ENCODE data around the gene CCBE1. TPM values are rescaled to one million over a fixed set of nuclear protein-coding genes. Genes with fewer than 3 reads are reported as not detected.
"Not testable (repeated sequence)": the region's sequence is repeated elsewhere in the genome, so short reads cannot be mapped to it uniquely, and the experiment has no call there.

The CCBE1 gene
- total RNA-seq, 1 donor from 2014 or later, result 1.8 TPM

DNA sequence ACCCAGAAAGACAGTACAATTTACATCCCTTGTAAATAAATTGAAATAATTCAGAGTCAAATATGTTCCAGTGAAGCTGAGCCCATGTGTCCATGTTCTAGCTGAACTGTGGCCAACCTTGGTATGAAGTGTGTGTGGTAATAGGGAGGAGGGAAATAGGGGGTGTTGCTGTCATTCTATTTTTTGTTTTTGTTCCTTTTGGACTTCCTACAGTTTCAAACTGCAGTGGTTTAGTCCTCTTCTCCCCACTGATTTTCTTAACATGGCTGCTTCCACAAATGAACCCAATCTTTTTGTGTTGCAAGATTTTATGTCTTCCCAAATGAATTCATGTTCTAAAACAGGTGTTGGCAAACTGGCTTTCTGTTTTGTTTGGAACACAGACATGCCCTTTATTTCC, 156.9 kb downstream of the CCBE1 start:
- no peak for DNase-seq (ENCODE audit: low spot score)

DNA sequence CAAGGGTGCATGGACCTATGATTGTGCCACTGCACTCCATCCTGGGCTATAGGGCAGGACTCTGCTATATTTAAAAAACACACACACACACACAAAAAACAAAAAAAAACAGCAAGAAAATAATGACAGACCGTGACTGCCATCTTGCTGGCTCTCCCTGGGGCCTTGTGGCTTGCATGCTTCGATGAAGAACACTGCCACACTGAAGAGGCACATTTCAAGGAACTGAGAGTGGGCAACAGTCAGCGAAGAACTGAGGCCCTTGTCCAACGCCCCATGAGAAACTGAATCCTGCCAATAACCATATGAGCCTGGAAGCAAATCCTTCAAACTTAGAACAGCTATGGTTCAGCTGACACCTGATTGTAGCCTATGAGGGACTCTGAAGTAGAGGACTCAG, 158.1 kb downstream of the CCBE1 start:
- no peak for DNase-seq (ENCODE audit: low spot score)

DNA sequence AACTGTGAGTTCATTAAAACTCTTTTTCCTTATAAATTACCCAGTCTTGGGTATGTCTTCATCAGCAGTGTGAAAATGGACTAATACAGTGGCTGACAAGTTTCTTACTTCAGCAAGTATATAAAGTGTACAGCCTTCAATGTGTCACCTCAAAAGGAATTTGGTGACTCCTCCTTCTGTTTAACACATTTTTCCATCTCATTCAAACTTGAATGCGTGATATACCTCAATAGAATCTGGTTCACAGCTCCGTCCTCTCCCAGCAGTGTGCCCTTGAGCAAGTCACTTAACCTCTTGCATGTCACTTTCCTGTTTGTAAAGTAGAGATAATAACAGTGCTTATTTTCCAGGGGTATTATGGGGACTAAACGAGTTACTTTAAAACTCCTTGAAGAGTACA, 159.6 kb downstream of the CCBE1 start:
- DNase-seq (ENCODE audit: low spot score), result no peak

GRCh38 chr18:59536166-59536565, 161.1 kb downstream of the CCBE1 start:
- DNase-seq (ENCODE audit: low spot score), result no peak

DNA sequence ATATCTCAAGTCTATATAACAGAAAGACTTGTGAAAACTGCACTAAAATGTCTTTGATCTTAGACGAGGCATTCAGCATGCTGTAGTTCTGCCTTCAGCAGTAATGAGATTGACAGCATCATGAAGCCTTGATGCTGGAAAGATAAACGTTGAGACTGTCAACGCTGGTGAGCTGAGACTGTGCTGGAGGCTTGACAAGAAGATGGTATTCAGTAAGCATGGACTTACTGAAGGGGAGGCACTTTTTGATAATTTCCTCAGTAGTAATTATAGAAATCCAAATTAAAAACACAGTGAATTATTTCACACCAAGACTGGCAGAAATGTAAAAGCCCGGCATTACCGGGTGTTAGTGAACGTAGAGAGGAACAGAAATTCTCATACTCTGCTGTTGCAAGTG, 162.2 kb downstream of the CCBE1 start:
- DNase-seq (ENCODE audit: low spot score), result no peak

DNA sequence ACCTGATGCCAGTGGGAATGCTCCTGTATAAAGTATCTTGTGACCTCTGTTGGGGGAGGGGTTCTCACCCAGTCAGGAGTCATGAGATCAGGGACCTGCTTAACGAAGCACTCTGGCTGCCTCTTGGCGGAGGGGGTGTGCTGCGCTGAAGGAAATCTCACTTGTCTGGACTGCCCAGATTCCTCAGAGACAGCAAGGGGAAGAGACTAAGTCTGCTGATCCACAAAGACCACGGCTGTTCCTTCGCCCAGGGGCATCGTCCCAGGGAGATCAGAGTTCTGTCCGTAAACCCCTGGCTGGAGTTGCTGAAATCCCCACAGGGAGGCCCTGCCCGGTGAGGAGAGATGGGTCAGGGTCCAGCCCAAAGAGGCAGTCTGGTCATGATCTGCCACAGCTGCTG, 168.4 kb downstream of the CCBE1 start:
- DNase-seq (ENCODE audit: low spot score), result no peak

DNA sequence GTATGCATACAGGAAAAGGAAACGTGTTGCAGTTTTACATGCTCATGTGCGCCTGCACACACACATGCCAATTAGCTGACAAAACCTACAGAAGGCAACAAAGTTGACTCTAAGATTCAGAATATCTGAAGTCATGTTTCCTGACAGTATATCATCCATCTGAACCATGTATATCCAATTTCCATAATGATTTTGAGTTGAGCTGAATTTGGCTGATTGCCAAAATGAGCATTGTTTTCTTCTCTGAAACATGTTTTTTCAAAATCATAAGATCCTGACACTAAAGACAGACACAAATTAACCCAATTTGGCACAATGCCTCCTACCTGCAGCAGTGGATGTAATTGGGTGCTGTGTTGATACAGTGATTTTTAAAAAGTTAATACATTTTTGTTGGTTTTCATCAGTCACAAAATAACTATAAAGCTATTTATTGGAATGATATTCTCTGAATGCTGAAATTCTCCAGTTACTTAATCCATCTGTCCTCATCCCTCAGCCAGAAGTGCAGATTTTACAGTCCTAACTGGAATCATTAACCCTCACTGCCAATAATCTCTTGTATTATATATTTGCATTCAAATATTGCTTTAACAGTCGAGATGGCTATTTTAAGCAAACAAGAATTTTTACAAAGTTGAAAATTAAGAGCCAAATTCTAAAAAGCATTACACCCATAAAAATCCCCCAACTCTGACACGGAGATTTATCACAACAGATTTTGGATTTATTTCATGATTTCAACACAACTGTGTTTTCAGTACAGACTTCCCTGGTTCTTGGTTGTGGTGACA, 176.5 kb downstream of the CCBE1 start:
- no peak for DNase-seq (ENCODE audit: low spot score)

- no peak for DNase-seq (ENCODE audit: low spot score)
Observed at GRCh38 chr18:59518705-59519104, 178.5 kb downstream of the CCBE1 start.

DNA sequence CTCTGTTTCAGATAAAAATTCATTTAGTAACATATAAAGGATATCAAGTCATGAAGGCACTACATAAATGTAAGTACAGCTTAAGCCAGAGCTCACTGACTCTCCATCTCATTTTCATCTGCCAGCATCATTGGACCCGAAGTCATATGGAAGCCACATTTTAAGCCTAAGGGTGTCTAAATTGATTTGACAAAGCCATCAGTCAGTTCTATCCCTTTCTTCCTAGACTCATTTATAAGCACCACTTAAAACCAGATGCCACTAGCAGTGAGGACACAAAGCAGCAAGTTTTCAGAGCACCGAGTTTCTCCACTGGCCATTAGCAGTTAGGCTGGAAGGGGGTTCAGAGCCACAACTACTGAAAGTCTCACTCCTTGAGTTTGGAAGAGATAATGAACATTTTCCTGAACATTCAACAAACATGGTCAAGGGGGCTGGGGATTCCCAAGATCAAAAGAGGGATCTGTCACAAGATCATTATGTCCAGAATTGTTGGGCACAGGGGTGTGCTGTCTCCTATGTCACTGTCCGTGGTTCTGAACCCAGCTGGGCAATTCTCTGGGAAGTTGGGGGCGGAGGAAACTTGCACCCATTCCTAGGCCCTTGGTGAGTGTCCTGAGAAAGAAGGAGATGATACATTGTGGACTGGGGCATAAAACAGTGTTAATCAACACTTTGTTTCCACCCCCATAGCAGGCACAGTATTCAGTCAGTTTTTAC, 179.6 kb downstream of the CCBE1 start:
- DNase-seq (ENCODE audit: low spot score), result no peak

GRCh38 chr18:59516356-59517155, 180.7 kb downstream of the CCBE1 start:
- peak; percentile 50 for DNase-seq (ENCODE audit: low spot score)

DNA sequence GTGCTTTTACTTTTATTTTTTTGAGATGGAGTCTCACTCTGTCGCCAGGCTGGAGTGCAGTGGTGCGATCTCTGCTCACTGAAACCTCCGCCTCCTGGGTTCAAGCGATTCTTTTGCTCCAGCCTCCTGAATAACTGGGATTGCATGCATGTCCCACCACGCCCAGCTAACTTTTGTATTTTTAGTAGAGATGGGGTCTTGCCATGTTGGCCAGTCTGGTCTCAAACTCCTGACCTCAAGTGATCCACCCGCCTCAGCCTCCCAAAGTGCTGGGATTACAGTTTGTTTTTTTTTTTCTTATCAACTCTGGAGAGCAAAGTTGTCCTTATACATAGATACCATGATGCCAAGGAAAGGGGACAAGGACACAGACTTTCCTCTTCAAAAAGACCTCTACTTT, 181.3 kb downstream of the CCBE1 start:
- not testable (repeated sequence) for DNase-seq (ENCODE audit: low spot score)

GRCh38 chr18:59515147-59515546, 182.1 kb downstream of the CCBE1 start:
- DNase-seq (ENCODE audit: low spot score), result no peak

DNA sequence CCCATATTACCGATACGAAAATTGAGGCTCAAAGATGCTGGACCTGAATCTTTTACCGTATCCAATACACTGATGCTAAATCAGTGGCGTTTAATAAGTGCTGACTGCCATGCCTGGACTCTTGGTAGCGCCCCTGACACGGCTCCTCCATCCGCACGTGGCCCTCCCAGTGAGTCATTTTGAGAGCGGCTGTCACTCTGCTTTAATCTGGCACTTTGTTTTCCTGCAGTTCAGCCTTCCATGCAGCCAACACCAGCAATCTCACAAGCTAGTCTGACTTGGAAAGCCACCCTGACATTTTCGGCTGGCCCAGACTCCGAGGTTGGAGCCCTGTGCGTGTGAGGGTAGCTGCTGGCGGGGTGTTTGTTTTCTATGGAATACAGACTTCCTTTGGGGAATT, 183.0 kb downstream of the CCBE1 start:
- peak; percentile 67 for DNase-seq (ENCODE audit: low spot score)

DNA sequence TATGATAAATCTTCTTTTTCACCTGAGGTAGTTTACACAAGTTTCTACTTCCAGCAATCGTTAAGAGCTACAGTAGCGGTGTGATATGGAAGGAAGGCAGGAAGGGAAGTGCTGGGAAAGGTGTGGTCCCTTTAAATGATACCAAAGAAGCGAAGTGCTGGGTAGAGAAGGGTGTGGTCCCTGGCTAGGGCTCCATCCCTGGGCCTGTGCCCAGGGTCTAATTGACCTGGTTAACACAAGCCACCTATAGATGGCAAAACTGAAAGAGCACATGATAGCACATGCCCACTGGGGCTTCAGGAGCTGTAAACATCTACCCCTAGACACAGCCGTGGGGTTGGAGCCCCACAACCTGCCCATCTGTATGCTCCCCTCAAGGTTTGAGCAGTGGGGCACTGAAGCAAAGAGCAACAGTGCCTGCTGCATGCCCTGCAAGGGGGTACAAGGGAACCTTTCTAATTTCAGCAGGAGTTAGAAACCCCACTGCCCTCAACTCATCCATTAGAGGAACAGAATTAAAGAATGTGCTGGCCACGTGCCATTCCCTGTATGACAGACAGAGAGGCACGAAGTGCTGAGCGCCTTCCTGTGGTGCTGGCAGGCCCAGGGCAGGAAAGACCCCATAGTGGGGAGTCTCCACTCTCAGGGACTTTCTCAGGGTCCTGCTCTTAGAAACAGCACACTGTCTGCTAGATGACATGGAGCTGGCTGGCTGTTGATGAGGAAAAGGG, 185.0 kb downstream of the CCBE1 start:
- DNase-seq (ENCODE audit: low spot score), result no peak

- no peak for DNase-seq (ENCODE audit: low spot score)
Observed at GRCh38 chr18:59509481-59510442, 187.5 kb downstream of the CCBE1 start.

GRCh38 chr18:59505356-59505755, 191.9 kb downstream of the CCBE1 start:
- no peak for DNase-seq (ENCODE audit: low spot score)

GRCh38 chr18:59502274-59503175, 194.7 kb downstream of the CCBE1 start:
- DNase-seq (ENCODE audit: low spot score), result no peak

- no peak for DNase-seq (ENCODE audit: low spot score)
Observed at GRCh38 chr18:59501920-59502273, 195.3 kb downstream of the CCBE1 start.

GRCh38 chr18:59500765-59501164, 196.5 kb downstream of the CCBE1 start:
- no peak for DNase-seq (ENCODE audit: low spot score)
